ENCODE measurements around the gene DNM1L.

DNA sequence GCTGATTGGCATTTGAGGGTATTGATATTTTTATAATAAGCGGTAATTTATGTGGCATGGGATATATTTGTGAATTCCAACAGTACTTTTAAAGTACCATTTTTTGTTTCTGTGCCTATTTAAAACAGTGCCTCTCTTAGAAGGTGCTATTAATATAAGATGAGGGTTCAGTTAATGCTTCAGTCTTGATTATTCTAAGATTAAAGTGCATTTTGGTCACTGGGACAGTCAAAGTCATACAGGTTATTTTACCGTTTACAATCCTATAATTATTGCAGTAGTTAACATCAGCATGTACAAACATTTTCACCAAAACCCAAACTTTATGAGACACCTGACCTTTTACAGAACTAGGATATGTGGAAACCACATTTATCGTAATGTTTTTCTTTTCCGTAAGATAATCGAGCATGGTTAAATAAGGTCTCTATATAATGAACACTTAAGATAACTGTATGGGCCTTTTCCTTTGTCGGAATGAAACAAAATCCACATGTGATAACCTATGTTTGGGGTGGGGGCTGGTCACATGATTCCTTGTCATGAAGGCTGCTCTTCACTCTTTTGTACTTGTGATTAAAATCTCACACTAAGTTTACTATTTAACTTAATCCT, 37.7 kb upstream of the DNM1L start:
- TF ChIP-seq, protein P1, sequence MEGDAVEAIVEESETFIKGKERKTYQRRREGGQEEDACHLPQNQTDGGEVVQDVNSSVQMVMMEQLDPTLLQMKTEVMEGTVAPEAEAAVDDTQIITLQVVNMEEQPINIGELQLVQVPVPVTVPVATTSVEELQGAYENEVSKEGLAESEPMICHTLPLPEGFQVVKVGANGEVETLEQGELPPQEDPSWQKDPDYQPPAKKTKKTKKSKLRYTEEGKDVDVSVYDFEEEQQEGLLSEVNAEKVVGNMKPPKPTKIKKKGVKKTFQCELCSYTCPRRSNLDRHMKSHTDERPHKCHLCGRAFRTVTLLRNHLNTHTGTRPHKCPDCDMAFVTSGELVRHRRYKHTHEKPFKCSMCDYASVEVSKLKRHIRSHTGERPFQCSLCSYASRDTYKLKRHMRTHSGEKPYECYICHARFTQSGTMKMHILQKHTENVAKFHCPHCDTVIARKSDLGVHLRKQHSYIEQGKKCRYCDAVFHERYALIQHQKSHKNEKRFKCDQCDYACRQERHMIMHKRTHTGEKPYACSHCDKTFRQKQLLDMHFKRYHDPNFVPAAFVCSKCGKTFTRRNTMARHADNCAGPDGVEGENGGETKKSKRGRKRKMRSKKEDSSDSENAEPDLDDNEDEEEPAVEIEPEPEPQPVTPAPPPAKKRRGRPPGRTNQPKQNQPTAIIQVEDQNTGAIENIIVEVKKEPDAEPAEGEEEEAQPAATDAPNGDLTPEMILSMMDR (IDR thresholded peaks at IDR 0.05): no peak
- no peak for TF ChIP-seq POLR2A (IDR thresholded peaks at IDR 0.05)

All from Peyer's patch (tissue), 4 donors.